H9 (cell line): ENCODE data around the gene HLA-DRB1. TPM values are rescaled to one million over a fixed set of nuclear protein-coding genes. Genes with fewer than 3 reads are reported as not detected.

Experiments used
- DNase-seq: peaks from one replicate; pipeline ENCODE4 v3.0.0-alpha.2; 2017
- H2AFZ ChIP-seq: one replicate; pipeline ENCODE4 v1.6.1; 2013; ENCODE audit warnings: mild to moderate bottlenecking, low read length, control low read depth, moderate library complexity
- H2AK5ac ChIP-seq: 2 replicates; pipeline ENCODE4 v1.6.1; 2013; ENCODE audit warnings: low read length, control low read depth, mixed read lengths; ENCODE audit not compliant: insufficient read length
- H2BK120ac ChIP-seq: one replicate; pipeline ENCODE4 v1.6.1; 2013; ENCODE audit warnings: low read depth, mild to moderate bottlenecking, low read length, control low read depth, inconsistent platforms; ENCODE audit not compliant: poor library complexity, severe bottlenecking
- H2BK12ac ChIP-seq: 2 replicates; pipeline ENCODE4 v1.6.1; 2013; ENCODE audit warnings: low read length, control low read depth, mixed read lengths, low read depth; ENCODE audit not compliant: insufficient read length
- H2BK15ac ChIP-seq: 2 replicates; pipeline ENCODE4 v1.6.1; 2013; ENCODE audit warnings: low read depth, low read length, control low read depth
- H2BK20ac ChIP-seq: one replicate; pipeline ENCODE4 v1.6.1; 2013; ENCODE audit warnings: low read depth, mild to moderate bottlenecking, low read length, control low read depth, inconsistent platforms; ENCODE audit not compliant: poor library complexity, severe bottlenecking
- H2BK5ac ChIP-seq: 2 replicates; pipeline ENCODE4 v1.6.1; 2013; ENCODE audit warnings: low read length, control low read depth, mixed read lengths; ENCODE audit not compliant: insufficient read length
- H3K14ac ChIP-seq: 2 replicates; pipeline ENCODE4 v1.6.1; 2013; ENCODE audit warnings: low read length, control low read depth; ENCODE audit not compliant: insufficient read depth
- H3K18ac ChIP-seq: 2 replicates; pipeline ENCODE4 v1.6.1; 2013; ENCODE audit warnings: low read depth, mild to moderate bottlenecking, mixed read lengths, low read length, control low read depth; ENCODE audit not compliant: insufficient read length
- H3K23ac ChIP-seq: 2 replicates; pipeline ENCODE4 v1.6.1; 2013; ENCODE audit warnings: low read length, control low read depth, mixed read lengths, low read depth; ENCODE audit not compliant: insufficient read length
- H3K23me2 ChIP-seq: 2 replicates; pipeline ENCODE4 v1.6.1; 2013; ENCODE audit warnings: low read depth, mild to moderate bottlenecking, mixed read lengths, low read length, control low read depth; ENCODE audit not compliant: insufficient read length, poor library complexity, severe bottlenecking
- H3K27ac ChIP-seq: 2 replicates; pipeline ENCODE4 v1.5.1; 2013; ENCODE audit warnings: low read length, control low read depth, mixed read lengths, low read depth; ENCODE audit not compliant: insufficient read length
- H3K27me3 ChIP-seq: 2 replicates; pipeline ENCODE4 v1.6.1; 2013; ENCODE audit warnings: low read length, control low read depth, inconsistent platforms; ENCODE audit not compliant: insufficient read depth
- H3K4ac ChIP-seq: 2 replicates; pipeline ENCODE4 v1.6.1; 2013; ENCODE audit warnings: low read depth, mild to moderate bottlenecking, control low read depth, inconsistent platforms, low read length, moderate library complexity
- H3K4me1 ChIP-seq: 2 replicates; pipeline ENCODE4 v1.6.1; 2013; ENCODE audit warnings: low read length, control low read depth, inconsistent platforms; ENCODE audit not compliant: insufficient read depth
- H3K4me2 ChIP-seq: 2 replicates; pipeline ENCODE4 v1.6.1; 2013; ENCODE audit warnings: low read length, control low read depth, mixed read lengths; ENCODE audit not compliant: insufficient read length, insufficient read depth
- H3K56ac ChIP-seq: 2 replicates; pipeline ENCODE4 v1.6.1; 2013; ENCODE audit warnings: low read depth, mild to moderate bottlenecking, mixed read lengths, low read length, control low read depth; ENCODE audit not compliant: insufficient read length
- H3K79me1 ChIP-seq: 2 replicates; pipeline ENCODE4 v1.6.1; 2013; ENCODE audit warnings: low read depth, mild to moderate bottlenecking, moderate library complexity, low read length, control low read depth, inconsistent platforms; ENCODE audit not compliant: insufficient read depth, poor library complexity, severe bottlenecking
- H3K79me2 ChIP-seq: 2 replicates; pipeline ENCODE4 v1.6.1; 2013; ENCODE audit warnings: low read length, control low read depth, inconsistent platforms; ENCODE audit not compliant: insufficient read depth
- H3K9ac ChIP-seq: 2 replicates; pipeline ENCODE4 v1.6.1; 2013; ENCODE audit warnings: low read length, control low read depth, mixed read lengths; ENCODE audit not compliant: insufficient read length; ENCODE audit errors: extremely low read depth
- H3K9me3 ChIP-seq: one replicate; pipeline ENCODE4 v1.6.1; 2013; ENCODE audit warnings: low read depth, low read length, inconsistent platforms; ENCODE audit not compliant: control insufficient read depth
- H3T11ph ChIP-seq: one replicate; pipeline ENCODE4 v1.6.1; 2013; ENCODE audit warnings: mild to moderate bottlenecking, low read length, control low read depth, inconsistent platforms
- H4K20me1 ChIP-seq: one replicate; pipeline ENCODE4 v1.6.1; 2013; ENCODE audit not compliant: control insufficient read depth, insufficient read length, insufficient read depth
- H4K5ac ChIP-seq: 2 replicates; pipeline ENCODE4 v1.6.1; 2013; ENCODE audit warnings: low read depth, mild to moderate bottlenecking, mixed read lengths, low read length, control low read depth; ENCODE audit not compliant: insufficient read length
- H4K8ac ChIP-seq: replicated peaks from 2 replicates; pipeline ENCODE4 v1.6.1; 2013; ENCODE audit warnings: low read length, control low read depth, mixed read lengths, low read depth; ENCODE audit not compliant: insufficient read length
- H4K91ac ChIP-seq: 2 replicates; pipeline ENCODE4 v1.6.1; 2013; ENCODE audit warnings: low read depth, mild to moderate bottlenecking, moderate library complexity, mixed read lengths, low read length, control low read depth; ENCODE audit not compliant: insufficient read length
- H3K27ac Mint-ChIP-seq, 3 experiments: 2 replicates in 2 of 3; 3 replicates in 1 of 3; pipeline ENCODE4 v1.8.0; 2020 to 2021; ENCODE audit warnings: mixed read lengths in 3 of 3, mild to moderate bottlenecking in 1 of 3, moderate library complexity in 1 of 3
- H3K27me3 Mint-ChIP-seq: 2 replicates; pipeline ENCODE4 v1.8.0; 2021; ENCODE audit warnings: low read depth, mild to moderate bottlenecking, moderate library complexity, mixed read lengths
- H3K36me3 Mint-ChIP-seq, 3 experiments: 2 replicates in 2 of 3; 3 replicates in 1 of 3; pipeline ENCODE4 v1.8.0; 2020 to 2021; ENCODE audit warnings: low read depth in 3 of 3, mixed read lengths in 3 of 3; ENCODE audit not compliant: insufficient read depth in 1 of 3
- H3K4me1 Mint-ChIP-seq, 2 experiments: 2 replicates each; pipeline ENCODE4 v1.8.0; 2020; ENCODE audit warnings: mixed read lengths in 2 of 2
- H3K4me3 Mint-ChIP-seq, 2 experiments: 2 replicates in 1 of 2; 3 replicates in 1 of 2; pipeline ENCODE4 v1.8.0; 2020 to 2021; ENCODE audit warnings: mild to moderate bottlenecking in 2 of 2, mixed read lengths in 2 of 2, moderate library complexity in 1 of 2
- H3K9me3 Mint-ChIP-seq, 2 experiments: 2 replicates in 1 of 2; 3 replicates in 1 of 2; pipeline ENCODE4 v1.8.0; 2020; ENCODE audit warnings: mild to moderate bottlenecking in 2 of 2, mixed read lengths in 2 of 2, moderate library complexity in 1 of 2
- WGBS: extraction: QIAGEN DNeasy Blood & Tissue Kit; methylation state at CpG from one replicate; pipeline ENCODE4 v1.1.7; 2013; ENCODE audit warnings: missing lambda C conversion rate, low lambda C conversion rate, mixed read lengths; ENCODE audit not compliant: insufficient read length; ENCODE audit errors: extremely low coverage; 5-methylcytosine and 5-hydroxymethylcytosine counted together
- total RNA-seq: library from RNA; stranded (reverse); gene quantifications from 2 replicates; pipeline ENCODE4 v1.2.1, GENCODE V29; 2021
- TF ChIP-seq, protein P1 (sequence below): fragments of 200-600 bp; sonication (generic); conservative IDR thresholded peaks from 3 replicates; pipeline ENCODE4 v1.8.0; 2021; ENCODE audit warnings: antibody characterized with exemption, mild to moderate bottlenecking

Gene HLA-DRB1
- total RNA-seq, 1 experiment from 2014 or later = 25.9 TPM

DNA sequence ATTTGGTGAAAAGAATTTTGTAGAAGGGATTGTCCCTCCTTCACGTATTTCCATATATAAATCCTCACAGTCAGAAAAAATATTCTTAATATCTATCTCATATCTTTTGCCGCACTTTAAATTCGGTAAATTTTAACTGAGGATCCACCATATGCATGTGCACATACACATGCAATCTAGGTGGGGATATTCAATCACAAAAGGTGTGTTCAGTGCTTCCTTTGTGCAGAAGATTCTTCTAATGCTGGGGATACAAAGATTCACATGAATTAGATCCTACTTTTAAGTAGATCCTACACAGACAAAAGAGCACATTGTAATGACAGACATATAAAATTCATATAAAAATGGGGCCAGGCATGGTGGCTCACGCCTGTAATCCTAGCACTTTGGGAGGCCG is 13.6 kb upstream of the HLA-DRB1 start:
- H2AK5ac ChIP-seq = no peak overlapping the region
- H3K14ac ChIP-seq = no peak overlapping the region
- no peak overlapping the region for H4K91ac ChIP-seq
- 0 out of 2 replicates have a peak, but pooled peaks cover 2% of the 10 kb centered on the region for H3K27me3 Mint-ChIP-seq
- no peak overlapping the region for H3T11ph ChIP-seq
- H3K9ac ChIP-seq = no peak overlapping the region
- H3K23ac ChIP-seq = no peak overlapping the region
- H2BK5ac ChIP-seq = no peak overlapping the region
- H3K36me3 Mint-ChIP-seq = peaks cover 0 to 12% (median 0%) of the 10 kb centered on the region in 3 experiments; a peak in 3 of 7 replicates
- H3K4me1 ChIP-seq = no peaks in the 10 kb centered on the region
- H2BK12ac ChIP-seq = no peak overlapping the region
- 100% methylated on average over 2 of the region's 5 CpGs for WGBS
- no peak overlapping the region for H2AFZ ChIP-seq
- no peak overlapping the region for H2BK120ac ChIP-seq
- DNase-seq = no peak
- no peak overlapping the region for H3K4me3 Mint-ChIP-seq
- no peaks in the 10 kb centered on the region for H4K20me1 ChIP-seq
- no peak overlapping the region for H4K5ac ChIP-seq
- no peaks in the 10 kb centered on the region for H3K9me3 ChIP-seq
- H3K18ac ChIP-seq = no peak overlapping the region
- no peak overlapping the region for H3K27ac ChIP-seq
- peaks cover 14 to 22% of the 10 kb centered on the region in 2 experiments for H3K9me3 Mint-ChIP-seq
- no peak overlapping the region for H2BK15ac ChIP-seq
- no peak overlapping the region for H3K4ac ChIP-seq
- H2BK20ac ChIP-seq = no peak overlapping the region
- TF ChIP-seq, protein P1, sequence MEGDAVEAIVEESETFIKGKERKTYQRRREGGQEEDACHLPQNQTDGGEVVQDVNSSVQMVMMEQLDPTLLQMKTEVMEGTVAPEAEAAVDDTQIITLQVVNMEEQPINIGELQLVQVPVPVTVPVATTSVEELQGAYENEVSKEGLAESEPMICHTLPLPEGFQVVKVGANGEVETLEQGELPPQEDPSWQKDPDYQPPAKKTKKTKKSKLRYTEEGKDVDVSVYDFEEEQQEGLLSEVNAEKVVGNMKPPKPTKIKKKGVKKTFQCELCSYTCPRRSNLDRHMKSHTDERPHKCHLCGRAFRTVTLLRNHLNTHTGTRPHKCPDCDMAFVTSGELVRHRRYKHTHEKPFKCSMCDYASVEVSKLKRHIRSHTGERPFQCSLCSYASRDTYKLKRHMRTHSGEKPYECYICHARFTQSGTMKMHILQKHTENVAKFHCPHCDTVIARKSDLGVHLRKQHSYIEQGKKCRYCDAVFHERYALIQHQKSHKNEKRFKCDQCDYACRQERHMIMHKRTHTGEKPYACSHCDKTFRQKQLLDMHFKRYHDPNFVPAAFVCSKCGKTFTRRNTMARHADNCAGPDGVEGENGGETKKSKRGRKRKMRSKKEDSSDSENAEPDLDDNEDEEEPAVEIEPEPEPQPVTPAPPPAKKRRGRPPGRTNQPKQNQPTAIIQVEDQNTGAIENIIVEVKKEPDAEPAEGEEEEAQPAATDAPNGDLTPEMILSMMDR = no peak
- H3K27ac Mint-ChIP-seq = no peak overlapping the region
- H3K56ac ChIP-seq = no peak overlapping the region
- H3K4me2 ChIP-seq = no peak overlapping the region
- H3K23me2 ChIP-seq = no peaks in the 10 kb centered on the region
- H4K8ac ChIP-seq = no peak overlapping the region
- H3K4me1 Mint-ChIP-seq = 0 out of 4 replicates have a peak, but pooled peaks cover 0 to 4% of the 10 kb centered on the region in 2 experiments
- H3K27me3 ChIP-seq = no peaks in the 10 kb centered on the region
- H3K79me1 ChIP-seq = no peaks in the 10 kb centered on the region
- H3K79me2 ChIP-seq = no peaks in the 10 kb centered on the region
